GM23338 (cell line): ENCODE data around the gene DYNC2H1.

Source experiments
- CTCF ChIP-seq, 2 experiments: fragments of 200-600 bp in 1 of 2; sonication (generic) in 1 of 2; conservative IDR thresholded peaks; 2 replicates each; pipeline versions ENCODE4 v1.5.1 to v1.6.1; 2016 to 2017; ENCODE audit warnings: antibody characterized with exemption in 2 of 2, low read depth in 2 of 2, mild to moderate bottlenecking in 2 of 2, moderate library complexity in 1 of 2
- EZH2 ChIP-seq: fragments of 200-600 bp; sonication (generic); IDR thresholded peaks from one replicate; pipeline ENCODE4 v1.8.0; 2017; ENCODE audit warnings: antibody characterized with exemption, mild to moderate bottlenecking, low read depth; ENCODE audit not compliant: unreplicated experiment
- EZH2phosphoT487 ChIP-seq: fragments of 200-600 bp; sonication (generic); IDR thresholded peaks from one replicate; pipeline ENCODE4 v1.8.1; 2018; ENCODE audit warnings: antibody characterized with exemption; ENCODE audit not compliant: unreplicated experiment

GRCh38 chr11:103529181-103529684 lies 420.0 kb downstream of the DYNC2H1 start:
- TF ChIP-seq CTCF (conservative IDR thresholded peaks at IDR 0.05; ENCODE audit: low read depth in 2 of 2) (no peak), EZH2 (no peak), EZH2phosphoT487 (no peak)
